Myocyte (in vitro differentiated cells): Measurements from ENCODE around the gene SNIP1. TPM values are rescaled to one million over a fixed set of nuclear protein-coding genes. Genes with fewer than 3 reads are reported as not detected.
"Not testable (repeated sequence)": the region's sequence is repeated elsewhere in the genome, so short reads cannot be mapped to it uniquely, and the experiment has no call there.

Experiments used
- DNase-seq: peaks from one replicate; pipeline ENCODE4 v3.0.0-alpha.2; 2012; ENCODE audit warnings: low read depth
- total RNA-seq: library from RNA; depleted of rRNA; stranded (reverse); fragments of >200 nt; gene quantifications from 2 replicates; pipeline ENCODE4 v1.2.3, GENCODE V29; 2014

SNIP1 gene
- total RNA-seq, 1 donor from 2014 or later = 12.3 TPM

DNA sequence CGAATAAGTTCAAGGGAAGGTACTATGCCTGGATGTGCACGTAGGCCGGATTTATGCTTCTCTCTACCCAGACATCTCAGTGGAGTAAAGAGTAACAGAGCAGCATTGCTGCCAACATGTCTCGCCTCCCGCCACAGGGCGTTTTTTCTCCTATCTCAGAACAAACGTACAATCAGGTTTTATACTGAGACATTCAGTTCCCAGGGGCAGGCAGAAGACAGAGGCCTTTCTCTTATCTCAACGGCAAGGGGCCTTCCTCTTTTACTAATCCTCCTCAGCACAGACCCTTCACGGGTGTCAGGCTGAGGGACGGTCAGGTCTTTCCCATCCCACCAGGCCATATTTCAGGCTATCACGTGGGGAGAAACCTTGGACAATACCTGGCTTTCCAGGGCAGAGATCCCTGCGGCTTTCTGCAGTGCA lies 5.9 kb upstream of the SNIP1 start:
- DNase-seq = not testable (repeated sequence)

DNA sequence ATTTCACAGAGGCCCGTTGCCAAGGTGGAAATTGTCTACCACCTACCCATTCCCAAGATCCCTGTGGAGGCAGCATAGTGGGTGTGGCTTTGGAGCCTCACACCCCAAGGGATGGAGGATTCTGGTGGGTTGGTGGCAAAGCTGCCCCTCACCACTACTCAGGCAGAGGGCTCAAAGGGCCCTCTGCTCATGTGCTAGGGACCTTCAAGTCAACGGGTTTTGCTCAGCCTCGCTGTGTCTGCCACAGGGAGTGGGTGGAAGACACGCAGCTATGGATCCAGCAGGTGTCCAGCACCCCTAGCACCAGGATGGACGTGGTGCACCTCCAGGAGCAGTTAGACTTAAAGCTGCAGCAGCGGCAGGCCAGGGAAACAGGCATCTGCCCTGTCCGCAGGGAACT lies 5.0 kb upstream of the SNIP1 start:
- DNase-seq = no peak

DNA sequence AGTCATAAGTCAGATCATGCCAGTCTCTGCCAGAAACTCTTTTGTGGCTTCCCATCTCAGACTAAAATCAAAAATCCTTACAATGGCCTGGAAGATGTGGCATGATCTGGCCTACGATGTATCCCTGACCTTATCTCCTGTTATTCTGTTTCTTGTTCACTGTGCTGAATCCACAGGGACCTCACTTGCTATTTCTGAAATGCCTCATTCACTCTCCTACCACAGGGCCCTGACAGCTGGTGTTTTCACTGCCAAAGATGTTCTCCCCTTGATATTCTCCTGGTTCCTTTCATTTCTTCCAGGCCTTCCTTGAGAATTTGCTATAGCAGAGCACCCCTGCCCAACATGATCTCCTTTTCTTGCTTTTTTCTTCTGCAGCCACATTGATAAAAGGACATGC lies 4.3 kb upstream of the SNIP1 start:
- DNase-seq = peak; percentile 78

DNA sequence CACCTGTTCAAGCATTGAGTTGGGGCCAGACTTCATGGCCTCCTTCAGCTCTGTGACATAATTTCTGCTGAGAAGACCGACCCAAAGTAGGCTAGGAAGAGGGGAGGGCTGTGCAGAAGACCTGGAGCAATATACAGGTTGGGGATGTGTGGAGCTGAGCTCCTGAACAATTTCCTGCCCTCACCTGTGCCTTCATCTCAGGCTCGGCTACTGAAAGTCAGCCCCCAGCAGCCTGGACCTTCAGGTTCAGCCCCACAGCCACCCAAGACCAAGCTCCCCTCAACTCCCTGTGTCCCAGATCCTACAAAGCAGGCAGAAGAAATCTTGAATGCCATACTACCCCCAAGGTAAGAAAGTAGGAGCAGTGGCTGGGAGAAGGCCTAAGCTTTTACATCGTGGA lies 3.3 kb upstream of the SNIP1 start:
- DNase-seq = no peak

DNA sequence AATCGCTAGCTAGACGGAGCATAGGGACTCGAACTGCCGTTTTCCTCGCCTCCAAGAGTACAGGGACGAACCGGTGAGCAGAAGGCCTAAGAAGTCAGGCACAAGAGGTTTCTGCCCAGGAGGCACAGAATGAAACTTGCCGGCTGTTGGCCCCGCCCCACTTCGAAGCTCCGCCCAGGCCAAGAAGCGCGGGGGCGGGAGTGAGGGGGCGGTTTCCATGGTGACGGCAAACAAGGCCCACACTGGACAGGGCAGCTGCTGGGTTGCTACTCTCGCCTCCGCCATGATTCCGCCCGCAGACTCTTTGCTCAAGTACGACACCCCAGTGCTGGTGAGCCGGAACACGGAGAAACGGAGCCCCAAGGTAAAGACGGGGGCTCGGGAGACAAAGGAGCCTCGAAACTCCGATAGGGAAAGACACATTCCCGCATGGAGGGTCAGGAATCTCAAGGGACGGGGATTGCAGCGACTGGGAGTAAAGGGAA lies 2.7 kb upstream of the SNIP1 start, which contains the start of gene DNALI1:
TSS of gene DNALI1 (plus strand) at position 229 of the 485 bp plus-strand sequence. CDS start at position 284, 55 bp downstream.
- peak; percentile 95 for DNase-seq

DNA sequence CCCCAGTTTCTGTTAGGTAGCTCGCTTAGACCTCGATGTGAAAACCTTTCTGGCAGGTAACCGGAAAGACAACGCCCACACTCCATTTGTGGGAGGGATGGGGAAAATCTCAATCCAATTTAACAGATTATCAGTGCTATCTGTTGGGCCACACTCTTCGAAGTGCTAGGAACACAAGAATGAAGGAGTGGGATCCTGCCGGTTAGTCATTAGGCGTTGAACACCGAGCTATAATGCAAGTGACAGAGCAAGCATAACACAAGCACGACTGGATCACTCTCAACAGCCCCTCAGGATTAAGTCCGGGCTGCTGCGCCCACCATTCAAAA lies 531 bp downstream of the SNIP1 start:
- no peak for DNase-seq

DNA sequence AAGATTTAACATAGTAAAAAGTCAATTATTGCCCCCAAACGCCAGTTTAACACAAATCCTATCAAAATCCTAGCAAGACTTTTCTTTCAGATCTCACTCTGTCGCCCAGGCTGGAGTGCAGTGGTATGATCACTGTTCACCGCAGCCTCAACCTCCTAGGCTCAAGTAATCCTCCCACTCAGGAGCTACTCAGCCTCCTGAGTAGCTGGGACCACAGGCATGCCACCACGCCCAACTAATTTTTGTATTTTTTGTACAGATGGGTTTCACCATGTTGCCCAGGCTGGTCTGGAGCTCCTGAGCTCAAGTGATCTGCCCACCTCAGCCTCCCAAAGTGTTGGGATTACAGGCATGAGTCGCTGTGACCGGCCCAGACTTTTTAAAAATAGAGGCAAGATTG lies 4.8 kb downstream of the SNIP1 start:
- peak; percentile 21 for DNase-seq

DNA sequence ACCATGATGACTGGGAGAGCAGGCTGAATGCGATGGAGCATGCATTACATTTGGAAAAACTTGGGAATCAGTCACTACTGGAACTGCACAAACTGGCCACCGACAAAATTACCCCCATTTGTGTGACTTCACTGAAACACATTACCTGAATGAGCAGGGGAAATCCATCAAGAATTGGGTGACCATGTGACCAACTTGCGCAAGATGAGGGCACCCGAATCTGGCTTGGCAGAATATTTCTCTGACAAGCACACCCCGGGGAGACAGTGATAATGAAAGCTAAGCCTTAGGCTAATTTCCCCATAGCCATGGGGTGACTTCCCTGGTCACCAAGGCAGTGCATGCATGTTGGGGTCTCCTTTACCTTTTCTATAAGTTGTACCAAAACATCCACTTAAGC lies 9.1 kb downstream of the SNIP1 start:
- no peak for DNase-seq

DNA sequence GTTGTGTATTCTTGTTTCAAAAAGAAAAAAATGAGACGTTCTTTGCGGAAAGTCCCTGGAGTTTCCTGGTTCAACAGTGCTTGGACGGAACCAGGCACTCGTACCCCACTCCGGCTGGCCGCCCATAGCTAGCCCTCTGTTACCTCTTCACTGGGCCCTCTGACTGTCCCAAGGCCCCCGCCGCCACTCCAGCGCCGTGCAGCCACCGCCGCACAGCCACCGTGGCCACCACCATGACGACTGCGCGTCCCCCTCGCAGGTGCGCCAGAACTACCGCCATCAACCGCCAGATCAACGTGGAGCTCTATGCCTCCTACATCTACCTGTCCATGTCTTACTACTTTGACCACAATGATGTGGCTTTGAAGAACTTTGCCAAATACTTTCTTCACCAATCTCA lies 9.6 kb downstream of the SNIP1 start:
- no peak for DNase-seq

DNA sequence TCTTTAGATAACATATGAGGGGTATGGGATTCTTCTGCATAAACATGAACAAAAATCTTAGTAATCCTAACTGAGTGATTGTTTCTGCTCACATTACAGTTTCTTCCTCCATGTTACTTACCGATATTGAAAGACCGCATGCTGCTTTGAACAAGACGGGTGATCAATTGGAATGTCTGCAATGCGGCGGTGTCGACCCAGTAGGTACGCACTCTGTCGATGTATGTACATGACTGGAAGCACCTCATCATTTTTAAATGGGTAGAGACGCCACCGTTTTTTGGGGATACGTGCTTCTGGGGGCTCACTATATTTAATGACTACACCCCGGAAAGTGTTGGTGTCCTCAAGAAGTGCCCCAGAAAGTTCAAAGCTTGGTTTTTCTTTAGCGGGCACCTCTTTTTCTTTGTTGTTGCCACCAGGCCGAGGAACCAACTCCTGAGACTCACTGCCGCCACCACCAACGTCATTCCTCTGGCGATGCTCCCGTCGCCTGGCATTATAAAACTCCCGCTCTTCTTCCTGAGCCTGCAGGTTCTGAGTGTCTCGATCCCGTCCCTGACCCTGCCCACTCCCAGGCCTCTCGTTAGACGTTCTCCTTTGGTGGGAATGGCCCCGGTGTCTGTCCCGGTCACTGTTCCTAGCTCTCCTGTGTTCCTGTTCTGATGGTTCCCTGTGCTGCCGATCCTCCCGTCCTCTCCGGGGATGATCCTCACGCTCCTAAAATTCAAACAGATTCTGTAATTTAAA lies 13.9 kb downstream of the SNIP1 start:
- no peak for DNase-seq

DNA sequence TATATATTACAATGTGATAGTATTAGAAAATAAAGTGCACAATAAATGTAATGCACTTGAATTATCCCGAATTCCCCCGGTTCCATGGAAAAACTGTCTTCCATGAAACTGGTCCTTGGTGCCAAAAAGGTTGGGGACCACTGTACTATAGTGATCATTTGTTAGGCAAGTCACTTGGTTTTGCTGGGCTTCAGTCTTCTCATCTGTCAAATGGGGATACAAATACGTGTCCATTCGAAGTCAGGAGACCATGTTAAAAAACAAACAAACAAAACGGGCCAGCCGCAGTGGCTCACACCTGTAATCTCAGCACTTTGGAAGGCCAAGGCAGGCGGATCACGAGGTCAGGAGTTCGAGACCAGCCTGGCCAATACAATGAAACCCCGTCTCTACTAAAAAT lies 14.9 kb downstream of the SNIP1 start:
- DNase-seq = not testable (repeated sequence)

DNA sequence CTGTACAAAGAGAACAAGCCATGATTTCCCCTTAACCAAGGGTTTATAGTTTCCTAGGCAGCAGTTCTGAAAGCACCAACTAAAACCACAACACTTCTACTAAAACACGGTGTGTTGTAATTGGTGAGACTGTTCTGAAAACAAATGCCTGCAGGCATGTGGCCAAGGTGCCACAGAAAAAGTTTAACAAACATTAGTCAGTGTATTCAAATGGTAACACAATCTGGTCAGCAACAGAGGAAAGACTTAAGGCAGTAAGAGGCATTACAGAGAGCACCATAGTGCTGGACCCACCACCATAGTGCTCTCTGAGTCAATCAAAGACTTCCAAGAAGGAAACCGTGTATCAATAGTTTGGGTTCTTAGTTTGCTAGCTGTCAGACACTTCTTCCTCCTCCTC lies 16.7 kb downstream of the SNIP1 start:
- DNase-seq = peak; percentile 53

DNA sequence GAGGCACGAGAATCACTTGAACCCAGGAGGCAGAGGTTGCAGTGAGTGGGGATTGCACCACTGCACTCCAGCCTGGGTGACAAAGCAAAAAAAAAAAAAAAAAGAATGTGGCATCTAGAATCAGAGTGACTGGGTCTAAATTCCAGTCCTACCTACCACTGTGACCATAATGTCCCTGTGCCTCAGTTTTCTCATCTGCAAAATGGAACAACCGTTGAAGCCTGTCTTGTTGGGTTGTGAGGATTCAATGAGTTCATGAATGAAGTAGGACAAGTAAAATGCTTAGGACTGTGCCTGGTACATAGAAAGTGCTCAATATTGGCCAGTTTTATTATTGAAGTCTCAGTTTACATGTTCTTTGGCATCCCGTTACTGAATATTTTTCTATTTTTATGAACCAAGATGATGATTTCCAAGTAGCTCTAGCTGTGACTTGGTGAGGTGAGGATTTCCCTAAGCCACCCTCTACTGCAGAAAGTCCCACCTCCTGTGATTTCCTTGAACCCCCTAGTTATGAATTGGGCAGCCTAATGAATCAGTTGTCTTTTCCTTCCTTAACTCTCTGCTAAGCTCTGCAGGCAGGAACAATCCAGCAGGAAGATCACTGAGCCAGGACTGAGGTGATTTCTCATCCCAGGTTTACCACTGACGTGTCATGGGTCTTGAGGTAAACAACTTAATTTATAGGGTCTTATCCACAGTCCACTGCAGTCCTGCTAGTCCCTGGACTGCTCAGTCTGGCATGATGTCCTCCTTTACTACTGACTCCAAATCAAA lies 20.6 kb downstream of the SNIP1 start:
- DNase-seq = no peak

DNA sequence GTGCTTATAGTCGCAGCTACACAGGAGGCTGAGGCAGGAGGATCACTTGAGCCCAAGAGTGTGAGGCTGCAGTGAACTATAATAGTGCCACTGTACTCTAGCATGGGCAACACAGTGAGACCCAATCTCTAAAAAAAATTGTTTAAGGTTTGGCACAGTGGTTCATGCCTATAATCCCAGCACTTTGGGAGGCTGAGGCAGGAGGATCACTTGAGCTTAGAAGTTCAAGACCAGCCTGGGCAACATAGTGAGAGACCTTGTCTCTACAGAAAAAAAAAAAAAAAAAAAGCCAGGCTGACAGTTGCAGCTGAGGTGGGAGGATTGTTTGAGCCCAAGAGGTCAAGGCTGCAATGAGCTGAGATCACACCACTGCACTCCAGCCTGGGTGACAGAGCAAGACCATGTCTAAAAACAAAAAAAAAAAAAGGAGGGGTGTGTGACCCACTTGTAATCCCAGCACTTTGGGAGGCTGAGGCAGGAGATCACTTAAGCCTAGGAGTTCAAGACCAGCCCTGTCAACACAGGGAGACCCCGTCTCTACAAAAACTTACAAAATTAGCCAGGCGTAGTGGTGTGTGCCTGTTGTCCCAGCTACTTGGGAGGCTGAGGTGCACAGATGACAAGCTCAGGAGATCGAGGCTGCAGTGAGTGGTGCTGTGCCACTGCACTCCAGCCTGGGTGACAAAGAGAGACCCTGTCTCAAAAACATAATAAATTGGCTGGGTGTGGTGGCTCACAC lies 21.5 kb downstream of the SNIP1 start:
- DNase-seq = not testable (repeated sequence)

DNA sequence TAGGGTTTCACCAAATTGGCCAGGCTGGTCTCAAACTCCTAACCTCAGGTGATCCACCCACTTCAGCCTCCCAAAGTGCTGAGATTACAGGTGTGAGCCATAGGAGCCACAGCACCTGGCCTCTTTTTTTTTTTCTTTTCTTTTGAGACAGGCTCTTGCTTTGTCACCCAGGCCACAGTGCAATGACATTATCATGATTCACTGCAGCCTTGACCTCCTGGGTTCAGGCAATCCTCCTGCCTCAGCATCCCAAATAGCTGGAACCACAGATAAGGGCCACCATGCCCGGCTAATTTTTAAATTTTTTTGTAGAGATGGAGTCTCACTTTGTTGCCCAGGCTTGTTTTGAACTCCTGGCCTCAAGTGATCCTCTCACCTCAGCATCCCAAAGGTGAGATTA lies 24.2 kb downstream of the SNIP1 start:
- DNase-seq = not testable (repeated sequence)

DNA sequence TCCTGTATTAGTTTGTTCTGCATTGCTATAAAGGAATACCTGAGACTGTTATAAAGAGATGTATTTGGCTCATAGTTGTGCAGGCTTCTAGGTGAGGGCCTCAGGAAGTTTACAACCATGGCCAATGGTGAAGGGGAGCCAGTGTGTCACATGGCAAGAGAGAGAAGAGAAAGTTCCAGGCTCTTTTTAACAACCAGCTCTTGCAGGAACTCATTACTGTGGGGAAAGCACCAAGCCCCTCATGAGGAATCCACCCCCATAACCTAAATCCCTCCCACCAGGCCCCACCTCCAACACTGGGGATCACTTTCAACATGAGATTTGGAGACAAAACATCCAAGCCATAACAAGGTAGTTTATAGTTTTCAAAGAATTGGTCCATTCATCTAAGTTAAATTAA lies 34.5 kb downstream of the SNIP1 start:
- no peak for DNase-seq

DNA sequence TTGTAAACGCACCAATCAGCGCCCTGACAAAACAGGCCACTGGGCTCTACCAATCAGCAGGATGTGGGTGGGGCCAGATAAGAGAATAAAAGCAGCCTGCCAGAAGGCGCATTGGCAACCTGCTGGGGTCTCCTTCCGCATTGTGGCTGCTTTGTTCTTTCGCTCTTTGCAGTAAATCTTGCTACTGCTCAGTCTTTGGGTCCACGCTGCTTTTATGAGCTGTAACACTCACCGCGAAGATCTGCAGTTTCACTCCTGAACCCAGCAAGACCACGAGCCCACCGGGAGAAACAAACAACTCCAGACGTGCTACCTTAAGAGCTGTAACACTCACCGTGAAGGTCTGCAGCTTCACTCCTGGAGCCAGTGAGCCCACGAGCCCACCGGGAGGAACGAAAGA lies 35.2 kb downstream of the SNIP1 start:
- not testable (repeated sequence) for DNase-seq

DNA sequence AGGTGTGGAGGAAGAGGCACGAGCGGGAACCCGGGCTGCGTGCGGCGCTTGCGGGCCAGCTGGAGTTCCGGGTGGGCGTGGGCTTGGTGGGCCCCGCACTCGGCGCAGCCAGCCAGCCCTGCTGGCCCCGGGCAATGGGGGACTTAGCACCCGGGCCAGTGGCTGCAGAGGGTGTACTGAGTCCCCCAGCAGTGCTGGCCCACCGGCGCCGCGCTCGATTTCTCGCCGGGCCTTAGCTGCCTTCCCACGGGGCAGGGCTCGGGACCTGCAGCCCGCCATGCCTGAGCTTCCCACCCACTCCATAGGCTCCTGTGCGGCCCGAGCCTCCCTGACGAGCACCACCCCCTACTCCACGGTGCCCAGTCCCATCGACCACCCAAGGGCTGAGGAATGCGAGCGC lies 35.9 kb downstream of the SNIP1 start:
- DNase-seq = not testable (repeated sequence)

DNA sequence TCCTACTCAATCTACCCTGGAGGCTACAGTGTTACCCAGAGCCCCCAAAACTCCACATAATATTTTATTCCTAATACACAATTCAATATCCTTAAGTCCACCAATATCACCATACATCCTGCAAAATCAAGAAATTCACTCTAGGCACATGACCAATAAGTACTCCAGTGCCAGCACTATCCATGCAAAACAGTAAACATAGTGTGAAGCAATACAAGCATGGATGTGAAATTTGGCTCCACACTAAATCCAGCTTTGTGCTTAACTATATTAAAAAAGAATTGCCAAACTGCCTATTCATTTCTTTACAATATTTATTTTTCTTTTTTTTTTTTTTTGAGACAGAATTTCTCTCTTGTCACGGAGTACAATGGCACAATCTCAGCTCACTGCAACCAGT lies 36.5 kb downstream of the SNIP1 start:
- no peak for DNase-seq

DNA sequence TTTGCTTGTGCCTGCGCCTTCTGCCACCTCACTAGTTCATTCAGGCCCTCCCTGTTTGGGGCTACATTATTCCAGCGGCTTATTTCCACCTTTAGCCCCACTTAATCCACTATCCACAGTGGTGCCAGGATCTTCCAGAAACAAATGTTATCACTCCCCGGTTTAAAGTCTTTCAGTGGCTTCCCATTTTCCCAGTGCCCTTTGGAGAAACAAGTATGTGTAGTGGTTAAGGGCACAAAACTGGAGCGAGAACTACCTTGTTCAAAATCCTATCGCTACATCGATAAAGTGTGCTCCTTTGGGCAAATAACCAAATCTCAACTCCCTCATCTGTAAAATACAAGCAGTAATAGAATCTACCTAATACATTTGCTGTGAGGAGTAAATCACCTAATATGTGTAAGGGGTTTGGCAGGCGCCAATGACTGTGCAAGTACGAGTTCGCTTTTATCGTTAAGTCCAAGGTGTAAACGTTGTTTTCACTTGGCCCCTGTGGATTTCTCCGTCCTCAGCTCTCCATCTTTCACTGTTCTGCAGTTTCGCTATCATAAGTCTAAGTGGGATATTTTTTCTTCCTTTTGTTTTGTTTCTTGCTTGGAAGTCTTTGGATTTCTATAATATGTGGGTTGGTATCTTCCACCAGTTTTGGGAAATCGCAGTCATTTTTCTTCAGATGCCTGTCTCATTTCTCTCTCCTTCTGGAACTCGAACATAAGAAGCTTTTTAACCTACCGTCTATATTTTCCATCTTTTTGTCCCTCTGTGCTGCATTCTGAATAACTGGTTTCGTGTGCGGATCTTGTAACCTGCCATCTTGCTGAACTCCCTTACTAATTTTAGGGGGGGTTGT lies 38.7 kb downstream of the SNIP1 start:
- no peak for DNase-seq
